HT-29 (cell line): ENCODE results near the gene ANKS1B. TPM values are rescaled to one million over a fixed set of nuclear protein-coding genes. Genes with fewer than 3 reads are reported as not detected.

Experiments
- DNase-seq: peaks from one replicate; pipeline ENCODE4 v3.0.0-alpha.2; 2015; ENCODE audit warnings: low spot score
- total RNA-seq: library from RNA; depleted of rRNA; stranded (reverse); fragments of >200 nt; shearing (Covaris generic); gene quantifications from 2 replicates; pipeline ENCODE4 v1.2.3, GENCODE V29; 2014

ANKS1B gene
- total RNA-seq, 1 experiment from 2014 or later = not detected

GRCh38 chr12:99960311-99960710 lies 24.4 kb downstream of the ANKS1B start:
- DNase-seq = no peak

GRCh38 chr12:99959549-99960170 lies 25.1 kb downstream of the ANKS1B start:
- no peak for DNase-seq

DNA sequence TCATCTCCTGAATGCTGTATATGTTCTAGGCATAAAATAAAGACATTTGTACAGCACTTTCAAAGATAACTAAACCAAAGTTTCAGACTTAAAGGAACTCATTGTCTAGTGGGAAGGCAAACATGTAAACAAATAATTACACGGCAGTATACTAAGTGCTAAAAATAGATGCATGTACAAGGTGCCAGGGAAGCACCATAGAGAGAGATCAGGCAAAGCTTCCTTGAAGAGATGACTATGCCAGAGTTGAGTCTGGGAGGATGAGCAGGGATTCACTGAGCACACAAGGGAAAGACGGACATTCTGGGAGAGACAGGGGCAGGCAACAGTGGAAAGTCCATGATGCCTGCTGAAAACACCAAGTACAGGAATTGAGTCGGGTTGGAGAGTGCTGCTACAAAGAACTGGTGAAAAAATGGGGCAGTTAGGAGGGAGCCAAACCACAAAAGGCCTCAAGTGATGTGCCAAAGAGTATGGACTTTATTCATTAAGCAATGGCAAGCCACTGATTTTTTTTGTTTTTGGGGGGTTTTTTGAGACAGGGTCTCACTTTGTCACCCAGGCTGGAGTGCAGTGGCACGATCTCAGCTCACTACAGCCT lies 26.8 kb downstream of the ANKS1B start:
- DNase-seq = no peak

DNA sequence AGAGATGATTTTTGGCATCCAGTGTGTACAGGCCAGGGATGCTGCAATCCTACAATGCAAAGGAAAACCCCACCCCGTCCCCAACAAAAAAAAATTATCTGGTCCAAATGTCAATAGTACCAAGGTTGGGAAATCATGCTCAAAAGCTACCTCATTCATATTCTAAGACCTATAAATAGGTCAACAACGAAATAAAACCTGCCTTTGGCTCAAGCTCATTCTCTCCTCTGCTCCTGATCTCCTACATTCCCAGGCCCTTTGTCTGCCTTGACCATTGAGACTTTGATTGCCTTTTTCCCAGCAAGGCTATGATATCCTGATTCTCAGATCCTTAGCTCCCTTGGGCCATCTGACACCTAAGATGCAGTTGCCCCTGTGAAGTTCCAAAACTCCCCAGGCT lies 30.0 kb downstream of the ANKS1B start:
- no peak for DNase-seq

- no peak for DNase-seq
These were observed 36.4 kb downstream of the ANKS1B start for GRCh38 chr12:99948370-99948769.

DNA sequence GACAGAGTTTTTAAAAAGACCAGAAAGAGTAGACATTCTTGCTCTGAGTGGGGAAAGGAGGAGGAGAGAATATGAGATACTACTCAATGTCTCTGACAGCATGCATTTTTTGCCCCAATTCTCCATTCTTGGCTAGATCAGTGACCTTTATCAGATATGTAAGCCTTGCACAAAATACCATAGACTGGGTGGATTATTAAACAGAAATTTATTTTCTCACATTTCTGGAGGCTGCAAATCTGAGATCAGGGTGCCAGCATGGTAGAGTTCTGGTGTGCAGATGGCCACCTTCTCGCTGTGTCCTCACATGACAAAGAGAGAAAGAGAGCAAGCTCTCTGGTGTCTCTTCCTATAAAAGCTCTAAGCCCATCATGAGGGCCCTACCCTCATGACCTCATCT lies 38.6 kb downstream of the ANKS1B start:
- no peak for DNase-seq

- no peak for DNase-seq
These were observed 49.1 kb downstream of the ANKS1B start for GRCh38 chr12:99935608-99936007.

- no peak for DNase-seq
These were observed 58.1 kb downstream of the ANKS1B start for GRCh38 chr12:99926511-99927169.

GRCh38 chr12:99920353-99920960 lies 64.3 kb downstream of the ANKS1B start:
- DNase-seq = no peak

- DNase-seq = no peak
These were observed 66.9 kb downstream of the ANKS1B start for GRCh38 chr12:99917711-99918402.

DNA sequence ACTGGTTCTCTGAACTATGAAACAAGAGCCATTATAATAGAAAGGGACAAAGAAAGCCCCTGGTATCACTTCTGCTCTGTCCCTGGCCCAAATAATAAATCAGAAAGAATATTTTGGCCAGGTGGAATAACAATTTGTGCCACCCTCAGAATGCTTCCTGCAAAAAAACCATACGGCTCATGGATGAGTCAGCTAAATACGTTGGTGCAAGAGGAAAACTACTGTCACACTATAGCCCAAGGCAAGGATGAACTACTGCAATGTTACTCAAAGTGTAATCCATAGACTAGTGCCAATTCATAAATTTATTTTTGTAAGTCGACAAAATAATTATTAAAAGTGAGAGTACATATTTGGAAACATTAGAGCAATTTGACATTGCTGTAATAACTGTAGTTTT lies 68.2 kb downstream of the ANKS1B start:
- no peak for DNase-seq

GRCh38 chr12:99915251-99916082 lies 69.3 kb downstream of the ANKS1B start:
- DNase-seq = no peak

DNA sequence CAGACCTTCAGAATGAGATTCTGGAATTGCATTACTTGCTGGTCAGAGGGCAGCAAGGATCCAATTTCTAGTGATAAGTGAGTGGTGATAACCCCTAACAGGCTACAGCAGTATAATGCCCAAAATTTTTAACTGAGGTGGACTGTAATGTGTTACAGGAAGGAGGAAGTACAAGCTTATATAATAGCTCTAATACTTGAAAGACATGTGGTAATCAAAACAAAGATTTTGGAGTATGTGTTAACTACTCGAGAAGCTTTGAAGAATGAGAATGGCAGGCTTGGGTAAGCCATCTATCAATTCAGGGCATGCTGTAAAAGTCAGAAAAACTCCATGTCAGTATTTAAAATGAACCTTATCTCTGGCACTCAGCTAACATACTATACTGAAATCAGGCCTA lies 70.5 kb downstream of the ANKS1B start:
- no peak for DNase-seq

GRCh38 chr12:99911967-99912366 lies 72.8 kb downstream of the ANKS1B start:
- DNase-seq = no peak

DNA sequence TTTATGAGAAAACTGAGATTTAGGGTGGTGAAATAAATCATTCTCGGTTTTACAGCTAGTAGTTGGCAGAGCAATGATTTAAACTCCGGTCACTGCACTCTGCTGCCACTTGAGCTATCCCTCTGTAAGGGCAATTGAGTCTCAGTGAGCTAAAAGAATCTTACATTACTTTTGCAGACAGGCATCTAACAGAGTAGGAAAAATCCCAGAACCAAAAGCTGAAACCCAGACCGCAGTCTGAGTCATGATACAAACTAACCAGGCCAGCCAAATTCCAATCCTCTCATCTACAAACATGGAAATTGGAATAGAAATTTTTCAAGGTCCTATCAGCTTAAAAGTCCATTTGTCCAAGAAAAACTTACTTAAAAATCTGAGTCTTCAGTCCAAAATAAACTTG lies 73.7 kb downstream of the ANKS1B start:
- no peak for DNase-seq

- no peak for DNase-seq
These were observed 74.4 kb downstream of the ANKS1B start for GRCh38 chr12:99910342-99910741.

GRCh38 chr12:99906786-99907579 lies 77.8 kb downstream of the ANKS1B start:
- no peak for DNase-seq

GRCh38 chr12:99901181-99901580 lies 83.6 kb downstream of the ANKS1B start:
- no peak for DNase-seq

- DNase-seq = no peak
These were observed 86.1 kb downstream of the ANKS1B start for GRCh38 chr12:99898645-99899044.

- no peak for DNase-seq
These were observed 105.3 kb downstream of the ANKS1B start for GRCh38 chr12:99879439-99879838.
